K562 (cell line): ENCODE data around the gene WDR64. TPM values are rescaled to one million over a fixed set of nuclear protein-coding genes. Genes with fewer than 3 reads are reported as not detected.

ENCODE experiments used
- CTBP1 ChIP-seq: fragments of 450-650 bp; IDR thresholded peaks from 2 replicates; pipeline ENCODE4 v1.6.1; 2016; ENCODE audit warnings: borderline replicate concordance
- CXXC5 ChIP-seq: fragments of 250-450 bp; sonication (Bioruptor Pico); IDR thresholded peaks from 2 replicates; pipeline ENCODE4 v1.8.0; 2022; ENCODE audit warnings: inconsistent platforms, mild to moderate bottlenecking, moderate library complexity
- KLF6 ChIP-seq: fragments of 250-450 bp; sonication (Bioruptor Pico); IDR thresholded peaks from 2 replicates; pipeline ENCODE4 v1.4.0; 2020; ENCODE audit warnings: mild to moderate bottlenecking, moderate library complexity, borderline replicate concordance
- LARP7 ChIP-seq: fragments of 450-650 bp; IDR thresholded peaks from 2 replicates; pipeline ENCODE4 v1.6.1; 2016
- RAD51 ChIP-seq: fragments of 450-650 bp; IDR thresholded peaks from 2 replicates; pipeline ENCODE4 v1.7.1; 2016; ENCODE audit warnings: low read depth, mild to moderate bottlenecking, borderline replicate concordance
- TEAD2 ChIP-seq: fragments of 450-650 bp; IDR thresholded peaks from 2 replicates; pipeline ENCODE4 v1.6.1; 2016; ENCODE audit warnings: missing genetic modification characterization, control low read depth, missing compliant biosample characterization
- ZNF785 ChIP-seq: fragments of 250-450 bp; sonication (Bioruptor Pico); IDR thresholded peaks from 2 replicates; pipeline ENCODE4 v1.4.0; 2020; ENCODE audit warnings: mild to moderate bottlenecking
- polyA plus RNA-seq, 8 experiments: library from polyadenylated mRNA; depleted of rRNA in 4 of 8; stranded (reverse) in 5 of 8; unstranded in 3 of 8; fragments of >200 nt; fragmentation: Nextera tagmentation in 2 of 8; fragmentation: Illumina TruSeq in 1 of 8; extraction: Ambion mirVana in 2 of 8; extraction: Trizol in 1 of 8; gene quantifications; 2 replicates each; pipeline versions ENCODE4 v1.2.1 to v1.2.3, GENCODE V29; 2011 to 2014; ENCODE audit warnings: inconsistent platforms in 1 of 8, missing spikeins in 1 of 8
- total RNA-seq, 7 experiments: library from RNA; depleted of rRNA in 6 of 7; stranded (reverse); fragments of >200 nt in 6 of 7; fragmentation: Illumina TruSeq in 2 of 7; extraction: Trizol in 2 of 7; gene quantifications; 2 replicates each; pipeline versions ENCODE4 v1.2.1 to v1.2.3, GENCODE V29; 2011 to 2021; ENCODE audit warnings: low replicate concordance in 1 of 7
- TF ChIP-seq, protein P1 (sequence below): fragments of 450-650 bp; IDR thresholded peaks from 2 replicates; pipeline ENCODE4 v1.6.1; 2018; ENCODE audit warnings: mild to moderate bottlenecking, low read depth; ENCODE audit not compliant: partially characterized antibody
- TF ChIP-seq, protein P2 (sequence below): fragments of 450-650 bp; IDR thresholded peaks from 2 replicates; pipeline ENCODE4 v1.6.1; 2016; ENCODE audit warnings: low read depth, mild to moderate bottlenecking, moderate library complexity
- TF ChIP-seq, protein P3 (sequence below): fragments of 450-650 bp; IDR thresholded peaks from 2 replicates; pipeline ENCODE4 v1.6.1; 2016; ENCODE audit warnings: borderline replicate concordance
- TF ChIP-seq, protein P4 (sequence below): fragments of 450-650 bp; formaldehyde crosslinking; IDR thresholded peaks from 2 replicates; pipeline ENCODE4 v1.4.0; 2020; ENCODE audit warnings: mild to moderate bottlenecking, moderate library complexity
- TF ChIP-seq, protein P5 (sequence below): fragments of 450-650 bp; formaldehyde crosslinking; IDR thresholded peaks from 2 replicates; pipeline ENCODE4 v1.4.0; 2020; ENCODE audit warnings: mild to moderate bottlenecking, mixed read lengths

WDR64 gene
- total and polyA plus RNA-seq, 9 of the 15 experiments (the other 6 are each of a cell fraction or from before 2014, with no cell fraction given), result 0.06 to 0.29 (median 0.19) TPM; not detected in 5

DNA sequence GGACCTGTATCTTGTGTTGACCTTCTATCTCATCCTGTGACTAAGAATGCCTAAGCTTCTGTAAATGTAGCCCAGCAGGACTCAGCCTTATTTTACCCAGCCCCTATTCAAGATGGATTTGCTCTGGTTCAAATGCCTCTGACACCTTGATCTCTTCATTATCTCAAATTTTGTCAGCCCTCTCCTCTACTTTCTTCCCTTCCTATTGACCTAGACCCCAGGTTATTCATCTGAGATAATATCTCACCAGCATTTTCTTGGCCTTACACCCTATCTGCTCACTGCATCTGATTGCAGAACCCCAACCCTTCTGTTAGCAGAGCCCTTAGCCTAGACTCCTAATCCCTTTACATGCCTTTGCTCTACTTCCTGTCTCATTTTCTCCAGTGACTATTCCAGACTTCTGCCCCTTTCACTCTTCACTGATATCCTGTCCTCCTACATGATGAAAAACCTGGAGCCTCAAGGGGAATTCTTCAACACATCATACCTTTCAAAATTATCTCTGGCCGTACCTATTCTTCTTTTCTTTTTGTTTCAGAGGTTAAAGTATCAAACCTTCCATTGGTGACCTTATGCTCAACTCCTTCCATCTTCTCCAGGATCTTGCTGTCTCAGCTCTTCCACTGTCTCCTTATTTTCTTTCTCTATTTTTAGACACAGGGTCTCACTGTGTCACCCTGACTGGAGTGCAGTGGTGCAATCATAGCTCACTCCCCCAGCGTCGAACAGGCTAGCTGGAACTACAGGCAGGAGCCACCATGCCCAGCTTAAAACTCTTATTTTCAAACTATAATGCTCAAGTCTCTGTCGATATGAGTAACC, 44.9 kb downstream of the WDR64 start (continued):
- TF ChIP-seq, protein P1, sequence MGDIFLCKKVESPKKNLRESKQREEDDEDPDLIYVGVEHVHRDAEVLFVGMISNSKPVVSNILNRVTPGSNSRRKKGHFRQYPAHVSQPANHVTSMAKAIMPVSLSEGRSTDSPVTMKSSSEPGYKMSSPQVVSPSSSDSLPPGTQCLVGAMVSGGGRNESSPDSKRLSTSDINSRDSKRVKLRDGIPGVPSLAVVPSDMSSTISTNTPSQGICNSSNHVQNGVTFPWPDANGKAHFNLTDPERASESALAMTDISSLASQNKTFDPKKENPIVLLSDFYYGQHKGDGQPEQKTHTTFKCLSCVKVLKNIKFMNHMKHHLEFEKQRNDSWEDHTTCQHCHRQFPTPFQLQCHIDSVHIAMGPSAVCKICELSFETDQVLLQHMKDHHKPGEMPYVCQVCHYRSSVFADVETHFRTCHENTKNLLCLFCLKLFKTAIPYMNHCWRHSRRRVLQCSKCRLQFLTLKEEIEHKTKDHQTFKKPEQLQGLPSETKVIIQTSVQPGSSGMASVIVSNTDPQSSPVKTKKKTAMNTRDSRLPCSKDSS, result no peak
- TF ChIP-seq, protein P2, sequence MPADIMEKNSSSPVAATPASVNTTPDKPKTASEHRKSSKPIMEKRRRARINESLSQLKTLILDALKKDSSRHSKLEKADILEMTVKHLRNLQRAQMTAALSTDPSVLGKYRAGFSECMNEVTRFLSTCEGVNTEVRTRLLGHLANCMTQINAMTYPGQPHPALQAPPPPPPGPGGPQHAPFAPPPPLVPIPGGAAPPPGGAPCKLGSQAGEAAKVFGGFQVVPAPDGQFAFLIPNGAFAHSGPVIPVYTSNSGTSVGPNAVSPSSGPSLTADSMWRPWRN, result no peak
- TF ChIP-seq CXXC5 (peak; percentile 93), KLF6 (CRISPR knock-in tag) (peak; percentile 96), TEAD2 (tag) (peak; percentile 92), LARP7 (no peak), RAD51 (no peak), ZNF785 (CRISPR knock-in tag) (peak; percentile 84), CTBP1 (0 out of 2 replicates have a peak, but pooled peaks have one; percentile 14)
- TF ChIP-seq, protein P3, sequence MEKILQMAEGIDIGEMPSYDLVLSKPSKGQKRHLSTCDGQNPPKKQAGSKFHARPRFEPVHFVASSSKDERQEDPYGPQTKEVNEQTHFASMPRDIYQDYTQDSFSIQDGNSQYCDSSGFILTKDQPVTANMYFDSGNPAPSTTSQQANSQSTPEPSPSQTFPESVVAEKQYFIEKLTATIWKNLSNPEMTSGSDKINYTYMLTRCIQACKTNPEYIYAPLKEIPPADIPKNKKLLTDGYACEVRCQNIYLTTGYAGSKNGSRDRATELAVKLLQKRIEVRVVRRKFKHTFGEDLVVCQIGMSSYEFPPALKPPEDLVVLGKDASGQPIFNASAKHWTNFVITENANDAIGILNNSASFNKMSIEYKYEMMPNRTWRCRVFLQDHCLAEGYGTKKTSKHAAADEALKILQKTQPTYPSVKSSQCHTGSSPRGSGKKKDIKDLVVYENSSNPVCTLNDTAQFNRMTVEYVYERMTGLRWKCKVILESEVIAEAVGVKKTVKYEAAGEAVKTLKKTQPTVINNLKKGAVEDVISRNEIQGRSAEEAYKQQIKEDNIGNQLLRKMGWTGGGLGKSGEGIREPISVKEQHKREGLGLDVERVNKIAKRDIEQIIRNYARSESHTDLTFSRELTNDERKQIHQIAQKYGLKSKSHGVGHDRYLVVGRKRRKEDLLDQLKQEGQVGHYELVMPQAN, result no peak
- TF ChIP-seq, protein P4, sequence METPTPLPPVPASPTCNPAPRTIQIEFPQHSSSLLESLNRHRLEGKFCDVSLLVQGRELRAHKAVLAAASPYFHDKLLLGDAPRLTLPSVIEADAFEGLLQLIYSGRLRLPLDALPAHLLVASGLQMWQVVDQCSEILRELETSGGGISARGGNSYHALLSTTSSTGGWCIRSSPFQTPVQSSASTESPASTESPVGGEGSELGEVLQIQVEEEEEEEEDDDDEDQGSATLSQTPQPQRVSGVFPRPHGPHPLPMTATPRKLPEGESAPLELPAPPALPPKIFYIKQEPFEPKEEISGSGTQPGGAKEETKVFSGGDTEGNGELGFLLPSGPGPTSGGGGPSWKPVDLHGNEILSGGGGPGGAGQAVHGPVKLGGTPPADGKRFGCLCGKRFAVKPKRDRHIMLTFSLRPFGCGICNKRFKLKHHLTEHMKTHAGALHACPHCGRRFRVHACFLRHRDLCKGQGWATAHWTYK (CRISPR knock-in tag), result peak; percentile 95
- TF ChIP-seq, protein P5, sequence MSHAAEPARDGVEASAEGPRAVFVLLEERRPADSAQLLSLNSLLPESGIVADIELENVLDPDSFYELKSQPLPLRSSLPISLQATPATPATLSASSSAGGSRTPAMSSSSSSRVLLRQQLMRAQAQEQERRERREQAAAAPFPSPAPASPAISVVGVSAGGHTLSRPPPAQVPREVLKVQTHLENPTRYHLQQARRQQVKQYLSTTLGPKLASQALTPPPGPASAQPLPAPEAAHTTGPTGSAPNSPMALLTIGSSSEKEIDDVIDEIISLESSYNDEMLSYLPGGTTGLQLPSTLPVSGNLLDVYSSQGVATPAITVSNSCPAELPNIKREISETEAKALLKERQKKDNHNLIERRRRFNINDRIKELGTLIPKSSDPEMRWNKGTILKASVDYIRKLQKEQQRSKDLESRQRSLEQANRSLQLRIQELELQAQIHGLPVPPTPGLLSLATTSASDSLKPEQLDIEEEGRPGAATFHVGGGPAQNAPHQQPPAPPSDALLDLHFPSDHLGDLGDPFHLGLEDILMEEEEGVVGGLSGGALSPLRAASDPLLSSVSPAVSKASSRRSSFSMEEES (CRISPR knock-in tag), result peak; percentile 60
